Heart left ventricle (tissue), 13 donors: ENCODE data around the gene TMTC2.

ENCODE experiments used
- POLR2A ChIP-seq, 2 donors: fragments of 450-650 bp; IDR thresholded peaks; one replicate each; pipeline ENCODE4 v1.6.1; 2017; ENCODE audit warnings: antibody characterized with exemption in 2 of 2, mild to moderate bottlenecking in 2 of 2, moderate library complexity in 2 of 2
- TF ChIP-seq, protein P1 (sequence below), 12 donors: fragments of 200-600 bp; sonication (generic) in 4 of 12; IDR thresholded peaks; one replicate each; pipeline versions ENCODE4 v1.5.0 to v1.8.0; 2018 to 2022; ENCODE audit warnings: antibody characterized with exemption in 12 of 12, mild to moderate bottlenecking in 5 of 12
- donor health status: ischemic (EF 13 %, LVEDD 7.1; RV severe dilation, severe dysfunction).
- donor health status: DM: no; HTN: yes; CAD: no.
- donor health status: DM: no; HTN: no; CAD: no.
- donor health status: ischemic (EF 25% LVEDD 6.9; RV normal size, moderate dysfunction).
- donor health status: ischemic (EF 25% LVEDD 5.7; RV mildly dilated, moderate dysfunction).
- donor health status: ischemic (EF 35%, LVEDD 5.7; RV mildly dilated, moderate dysfunction).
- donor health status: nonischemic (EF 11% LVEDD 7.7; RV severe dilation, severe dysfunction).
- donor health status: DM: yes; HTN: yes; CAD: no.
- donor health status: PGD.
- donor health status: ischemic (EF 29% LVEDD 5.4; RV normal size, mild dysfunction).
- donor health status: nonischemic (EF 23%, LVEDD 6.1; RV moderate dilation, normal function).

- TF ChIP-seq, protein P1, sequence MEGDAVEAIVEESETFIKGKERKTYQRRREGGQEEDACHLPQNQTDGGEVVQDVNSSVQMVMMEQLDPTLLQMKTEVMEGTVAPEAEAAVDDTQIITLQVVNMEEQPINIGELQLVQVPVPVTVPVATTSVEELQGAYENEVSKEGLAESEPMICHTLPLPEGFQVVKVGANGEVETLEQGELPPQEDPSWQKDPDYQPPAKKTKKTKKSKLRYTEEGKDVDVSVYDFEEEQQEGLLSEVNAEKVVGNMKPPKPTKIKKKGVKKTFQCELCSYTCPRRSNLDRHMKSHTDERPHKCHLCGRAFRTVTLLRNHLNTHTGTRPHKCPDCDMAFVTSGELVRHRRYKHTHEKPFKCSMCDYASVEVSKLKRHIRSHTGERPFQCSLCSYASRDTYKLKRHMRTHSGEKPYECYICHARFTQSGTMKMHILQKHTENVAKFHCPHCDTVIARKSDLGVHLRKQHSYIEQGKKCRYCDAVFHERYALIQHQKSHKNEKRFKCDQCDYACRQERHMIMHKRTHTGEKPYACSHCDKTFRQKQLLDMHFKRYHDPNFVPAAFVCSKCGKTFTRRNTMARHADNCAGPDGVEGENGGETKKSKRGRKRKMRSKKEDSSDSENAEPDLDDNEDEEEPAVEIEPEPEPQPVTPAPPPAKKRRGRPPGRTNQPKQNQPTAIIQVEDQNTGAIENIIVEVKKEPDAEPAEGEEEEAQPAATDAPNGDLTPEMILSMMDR (IDR thresholded peaks at IDR 0.05), result no peak
- no peak for TF ChIP-seq POLR2A (IDR thresholded peaks at IDR 0.05)
Observed at GRCh38 chr12:82857911-82858533, 171.3 kb downstream of the TMTC2 start.
